GM19025 (cell line): ENCODE data around the gene SERTAD3.
"Not testable (repeated sequence)": the region's sequence is repeated elsewhere in the genome, so short reads cannot be mapped to it uniquely, and the experiment has no call there.

Experiments used
- ATAC-seq: cut with Tn5 transposase; IDR thresholded peaks from one replicate; pipeline ENCODE4 v1.9.1; 2021; ENCODE audit warnings: mild to moderate bottlenecking, low read depth, moderate library complexity; ENCODE audit not compliant: unreplicated experiment

The SERTAD3 gene

GRCh38 chr19:40444000-40444824 lies at the start of gene SERTAD3:
TSS of gene SERTAD3 (minus strand) at chr19:40444335. CDS start at chr19:40442080, 2,255 bp downstream.
- peak; percentile 76 for ATAC-seq

DNA sequence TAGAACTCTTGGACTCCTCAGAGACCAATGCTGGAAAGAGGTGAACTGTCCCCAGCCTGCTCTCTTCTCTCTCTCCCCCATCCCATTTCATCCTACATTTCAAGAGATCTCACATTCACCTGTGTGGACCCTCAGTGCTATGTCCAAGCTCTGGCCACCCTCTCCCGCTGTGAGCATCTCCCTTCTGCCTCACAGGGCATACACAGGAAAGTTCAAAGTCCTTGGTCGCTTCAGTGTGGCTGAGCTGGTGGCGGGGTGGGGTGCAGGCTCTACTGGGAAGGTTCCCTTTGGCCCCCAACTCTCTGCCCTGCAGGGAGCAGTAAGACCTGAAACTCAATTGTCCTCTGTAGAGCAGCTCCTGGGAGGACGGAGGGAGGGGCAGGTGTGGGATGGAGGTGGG lies 49.6 kb upstream of the SERTAD3 start:
- ATAC-seq = no peak

GRCh38 chr19:40492274-40492673 lies 48.1 kb upstream of the SERTAD3 start:
- ATAC-seq = no peak

GRCh38 chr19:40489882-40490230 lies 45.7 kb upstream of the SERTAD3 start:
- ATAC-seq = no peak

GRCh38 chr19:40486017-40486416 lies 41.9 kb upstream of the SERTAD3 start:
- no peak for ATAC-seq

DNA sequence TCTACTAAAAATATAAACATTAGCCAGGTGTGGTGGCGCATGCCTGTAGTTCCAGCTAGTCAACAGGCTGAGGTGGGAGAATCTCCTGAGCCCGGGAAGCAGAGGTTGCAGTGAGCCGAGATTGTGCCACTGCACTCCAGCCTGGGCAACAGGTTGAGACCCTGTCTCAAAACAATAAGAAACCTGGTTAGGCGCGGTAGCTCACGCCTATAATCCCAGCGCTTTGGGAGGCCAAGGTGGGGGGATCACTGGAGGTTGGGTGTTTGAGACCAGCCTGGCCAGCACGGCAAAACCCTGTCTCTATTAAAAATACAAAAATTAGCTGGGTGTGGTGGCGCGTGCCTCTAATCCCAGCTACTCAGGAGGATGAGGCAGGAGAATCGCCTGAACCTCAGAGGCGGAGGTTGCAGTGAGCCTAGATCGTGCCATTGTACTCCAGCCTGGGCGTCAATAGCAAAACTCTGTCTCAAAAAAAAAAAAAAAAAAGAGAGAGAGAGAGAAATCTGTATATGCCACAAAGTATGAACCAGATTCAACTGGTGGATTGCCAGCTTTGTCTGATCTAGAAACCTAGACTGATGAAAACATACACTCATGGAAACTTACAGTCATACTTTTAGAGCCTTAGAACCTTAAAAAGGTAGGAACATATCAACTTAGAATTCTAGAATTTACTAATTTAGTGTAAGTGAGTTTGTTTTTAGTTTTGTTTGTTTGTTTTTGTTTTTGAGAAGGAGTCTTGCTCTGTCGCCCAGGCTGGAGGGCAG lies 31.9 kb upstream of the SERTAD3 start:
- ATAC-seq = not testable (repeated sequence)

- ATAC-seq = no peak
Measured at GRCh38 chr19:40474737-40475136, 30.6 kb upstream of the SERTAD3 start.

DNA sequence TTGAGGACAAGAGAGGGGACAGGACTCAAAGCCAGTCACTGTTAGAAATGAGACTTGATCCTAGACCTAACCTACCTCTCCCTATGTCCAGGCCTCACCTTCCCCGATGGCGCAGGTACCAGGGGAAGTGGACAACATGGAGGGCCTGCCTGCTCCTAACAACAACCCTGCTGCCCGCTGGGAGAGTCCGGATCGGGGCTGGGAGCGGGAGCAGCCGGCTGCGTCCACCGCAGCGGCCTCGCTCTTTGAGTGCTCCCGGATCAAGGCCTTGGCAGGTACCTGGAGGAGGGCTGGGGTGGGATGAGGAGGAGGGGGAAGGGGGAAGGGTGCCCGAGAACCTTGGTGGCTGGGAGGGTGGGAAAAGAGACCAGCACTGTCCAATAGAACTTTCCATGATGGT lies 28.4 kb upstream of the SERTAD3 start:
- ATAC-seq = no peak

GRCh38 chr19:40471111-40471510 lies 27.0 kb upstream of the SERTAD3 start:
- ATAC-seq = no peak

DNA sequence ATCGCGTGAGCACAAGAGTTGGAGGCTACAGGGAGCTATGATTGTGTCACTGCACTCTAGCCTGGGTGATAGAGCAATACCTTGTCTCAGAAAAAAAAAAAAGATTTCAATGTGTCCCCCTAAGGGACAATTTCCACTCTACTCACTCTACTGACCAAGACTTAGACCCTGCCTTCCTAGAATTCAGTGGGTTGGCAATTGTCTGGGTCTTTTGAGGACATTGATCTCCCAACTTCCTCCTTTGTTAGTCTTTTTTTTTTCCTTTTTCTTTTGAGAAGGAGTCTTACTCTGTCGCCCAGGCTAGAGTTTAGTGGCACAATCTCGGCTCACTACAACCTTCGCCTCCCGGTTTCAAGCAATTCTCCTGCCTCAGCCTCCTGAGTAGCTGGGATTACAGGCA lies 24.9 kb upstream of the SERTAD3 start:
- no peak for ATAC-seq

- no peak for ATAC-seq
Measured at GRCh38 chr19:40466985-40467734, 23.0 kb upstream of the SERTAD3 start, which contains the start of gene SPTBN4. TSS of gene SPTBN4 (plus strand) at chr19:40467001. CDS start at chr19:40472622, 5,621 bp downstream.

- ATAC-seq = no peak
Measured at GRCh38 chr19:40466219-40466984, 22.3 kb upstream of the SERTAD3 start.

DNA sequence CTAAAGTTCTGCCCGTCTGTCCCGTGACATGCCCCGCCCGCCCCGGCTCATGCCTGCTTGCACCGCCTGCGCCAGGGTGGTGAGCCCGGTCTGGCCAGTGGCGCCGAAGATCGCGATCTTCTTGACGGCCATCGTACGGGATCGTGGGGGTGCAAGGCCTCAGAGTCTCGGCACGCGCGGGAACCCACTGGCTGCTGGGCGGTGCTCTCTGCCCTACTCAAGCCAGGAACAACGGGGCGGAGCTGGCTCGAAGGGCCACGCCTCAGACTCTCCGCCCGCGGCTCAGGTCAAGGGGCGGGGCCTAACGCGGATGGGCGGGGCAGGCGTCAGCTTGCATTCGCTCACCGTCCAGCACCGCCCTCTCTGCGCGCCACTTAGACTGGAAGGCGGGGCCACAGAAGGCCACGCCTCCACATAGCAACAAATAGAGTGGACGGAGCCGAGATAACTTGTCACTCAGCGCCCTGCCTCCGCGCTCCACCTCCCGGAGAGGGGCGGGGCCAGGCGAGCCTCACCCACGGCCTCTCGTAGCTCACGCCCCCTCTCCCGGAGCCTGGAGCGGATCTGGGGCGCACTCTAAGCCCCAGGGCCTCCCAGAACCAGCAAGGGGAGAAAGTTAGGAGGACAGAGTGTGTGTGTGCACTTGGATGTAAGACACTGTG lies 21.6 kb upstream of the SERTAD3 start, which contains the start of gene BLVRB:
Gene BLVRB (minus strand): TSS at position 189 of the 662 bp plus-strand sequence. CDS start 57 bp downstream, at position 132.
- peak; percentile 79 for ATAC-seq

- no peak for ATAC-seq
Measured at GRCh38 chr19:40465025-40465556, 21.0 kb upstream of the SERTAD3 start.

DNA sequence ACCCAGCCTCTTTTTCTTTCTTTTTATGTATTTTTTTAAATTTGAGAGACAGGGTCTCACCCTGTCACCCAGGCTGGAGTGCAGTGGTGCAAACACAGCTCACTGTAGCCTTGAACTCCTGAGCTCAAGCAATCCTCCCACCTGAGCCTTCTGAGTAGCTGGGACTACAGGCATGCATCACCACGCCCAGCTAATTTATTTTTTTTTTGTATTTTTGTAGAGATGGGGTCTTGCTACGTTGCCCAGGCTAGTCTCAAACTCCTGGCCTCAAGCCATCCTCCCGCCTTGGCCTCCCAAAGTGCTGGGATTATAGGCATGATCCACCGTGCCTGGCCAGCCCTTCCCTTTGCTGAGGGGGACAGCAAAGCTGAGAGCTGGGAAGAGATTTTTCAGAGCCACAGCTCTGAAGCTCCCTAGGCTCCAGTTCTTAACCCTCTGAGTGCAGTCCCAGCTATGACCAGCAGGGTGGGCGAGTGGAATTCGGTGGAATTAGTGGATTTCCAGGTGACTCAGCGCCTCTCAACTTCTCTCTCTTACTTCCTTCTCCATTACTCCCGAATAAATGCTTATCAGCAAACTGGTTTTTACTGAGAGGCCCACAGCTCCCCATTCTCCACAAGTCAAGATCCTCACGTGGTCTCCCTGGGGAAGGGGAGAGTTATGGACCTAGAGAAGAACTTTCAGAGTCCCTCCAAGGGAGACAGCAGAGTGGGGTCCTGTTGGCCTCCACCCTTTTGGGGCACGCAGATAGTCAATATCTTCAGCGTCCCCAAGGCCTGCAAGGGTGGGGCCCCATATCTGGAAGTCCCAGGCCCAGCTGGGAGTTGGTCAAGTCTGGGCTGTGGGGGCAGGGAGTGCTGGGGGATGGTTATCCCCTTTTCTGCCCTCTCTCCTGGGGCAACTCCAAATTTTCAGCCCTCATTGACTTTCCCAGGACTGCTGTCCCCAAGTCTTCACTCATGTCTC lies 20.2 kb upstream of the SERTAD3 start:
- ATAC-seq = no peak

- not testable (repeated sequence) for ATAC-seq
Measured at GRCh38 chr19:40463587-40464037, 19.5 kb upstream of the SERTAD3 start.

DNA sequence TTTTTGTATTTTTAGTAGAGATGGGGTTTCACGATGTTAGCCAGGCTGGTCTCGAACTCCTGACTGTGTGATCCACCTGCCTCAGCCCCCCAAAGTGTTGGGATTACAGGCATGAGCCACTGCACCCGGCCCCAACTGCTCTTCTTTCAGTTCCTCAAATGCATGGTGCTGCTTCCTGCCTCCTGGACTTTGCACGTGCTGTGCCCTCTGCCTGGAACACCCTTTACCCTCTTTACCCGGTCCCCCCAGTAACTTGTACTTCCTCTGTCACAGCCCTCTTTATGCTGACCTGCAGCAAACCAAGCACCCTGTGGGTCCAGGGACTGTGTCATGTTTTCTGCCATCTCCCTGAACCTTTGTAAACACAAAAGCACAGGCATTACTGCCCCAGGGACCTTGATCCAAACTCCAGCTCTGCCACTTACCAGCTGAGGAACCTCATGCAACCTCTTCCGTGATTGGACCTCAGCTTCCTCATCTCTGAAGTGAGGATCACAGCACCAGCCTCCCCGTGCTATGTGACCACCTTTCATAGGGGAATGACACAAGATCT lies 17.6 kb upstream of the SERTAD3 start:
- no peak for ATAC-seq

GRCh38 chr19:40460185-40460584 lies 16.1 kb upstream of the SERTAD3 start:
- no peak for ATAC-seq
